Measurements from ENCODE around the gene FAU. TPM values are rescaled to one million over a fixed set of nuclear protein-coding genes. Genes with fewer than 3 reads are reported as not detected.

Gene FAU
- total RNA-seq, 3 donors from 2014 or later (not counting 1 experiment from before 2014, with no cell fraction given): 724 to 977 (median 968) TPM

DNA sequence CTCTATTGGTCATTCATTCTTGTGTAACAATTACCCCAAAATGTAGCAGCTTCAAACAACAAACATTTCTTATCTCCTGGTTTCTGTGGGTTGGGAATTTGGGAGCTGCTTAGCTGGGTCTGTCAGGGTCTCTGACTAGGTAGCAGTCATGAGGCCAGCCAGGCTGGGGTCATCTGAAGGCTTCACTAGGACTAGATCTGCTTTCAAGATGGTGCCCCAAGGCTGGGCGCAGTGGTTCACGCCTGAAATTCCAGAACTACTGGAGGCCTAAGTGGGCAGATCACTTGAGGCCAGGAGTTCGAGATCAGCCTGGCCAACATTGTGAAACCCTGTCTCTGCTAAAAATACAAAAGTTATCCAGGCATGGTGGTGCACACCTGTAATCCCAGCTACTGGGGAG lies 35.0 kb upstream of the FAU start:
- no peak overlapping the region for H3K27ac Mint-ChIP-seq
- H3K4me3 Mint-ChIP-seq: no peak overlapping the region
- 91% methylated on average over 3 of the region's 3 CpGs for WGBS (ENCODE audit: insufficient coverage)

DNA sequence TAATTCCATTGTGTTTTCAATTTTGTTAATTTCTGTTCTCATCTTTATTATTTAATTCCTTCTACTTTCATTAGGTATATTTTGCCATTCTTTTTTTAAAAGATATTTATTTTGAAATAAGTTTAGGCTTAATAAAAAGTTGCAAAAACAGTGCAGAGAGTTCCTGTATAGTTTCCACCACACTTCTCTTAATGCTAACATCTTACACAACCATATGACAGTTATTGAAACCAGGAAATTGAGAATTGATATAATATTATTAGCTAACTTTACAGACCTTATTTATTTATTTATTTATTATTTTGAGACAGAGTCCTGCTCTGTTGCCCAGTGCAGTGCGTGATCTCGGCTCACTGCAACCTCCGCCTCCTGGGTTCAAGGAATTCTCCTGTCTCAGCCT lies 34.3 kb upstream of the FAU start:
- TF ChIP-seq, protein P1, sequence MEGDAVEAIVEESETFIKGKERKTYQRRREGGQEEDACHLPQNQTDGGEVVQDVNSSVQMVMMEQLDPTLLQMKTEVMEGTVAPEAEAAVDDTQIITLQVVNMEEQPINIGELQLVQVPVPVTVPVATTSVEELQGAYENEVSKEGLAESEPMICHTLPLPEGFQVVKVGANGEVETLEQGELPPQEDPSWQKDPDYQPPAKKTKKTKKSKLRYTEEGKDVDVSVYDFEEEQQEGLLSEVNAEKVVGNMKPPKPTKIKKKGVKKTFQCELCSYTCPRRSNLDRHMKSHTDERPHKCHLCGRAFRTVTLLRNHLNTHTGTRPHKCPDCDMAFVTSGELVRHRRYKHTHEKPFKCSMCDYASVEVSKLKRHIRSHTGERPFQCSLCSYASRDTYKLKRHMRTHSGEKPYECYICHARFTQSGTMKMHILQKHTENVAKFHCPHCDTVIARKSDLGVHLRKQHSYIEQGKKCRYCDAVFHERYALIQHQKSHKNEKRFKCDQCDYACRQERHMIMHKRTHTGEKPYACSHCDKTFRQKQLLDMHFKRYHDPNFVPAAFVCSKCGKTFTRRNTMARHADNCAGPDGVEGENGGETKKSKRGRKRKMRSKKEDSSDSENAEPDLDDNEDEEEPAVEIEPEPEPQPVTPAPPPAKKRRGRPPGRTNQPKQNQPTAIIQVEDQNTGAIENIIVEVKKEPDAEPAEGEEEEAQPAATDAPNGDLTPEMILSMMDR (IDR thresholded peaks at IDR 0.05): no peak
- ATAC-seq: no peak
- 82% methylated on average over 2 of the region's 3 CpGs for WGBS (ENCODE audit: insufficient coverage)
- H3K4me1 Mint-ChIP-seq: no peaks in the 10 kb centered on the region
- Histone ChIP-seq H3K36me3 (ENCODE audit: control insufficient read depth, insufficient read depth, low read length) (no peaks in the 10 kb centered on the region), H3K27ac (ENCODE audit: low read length) (no peak overlapping the region), H3K4me3 (ENCODE audit: low read length) (no peak overlapping the region), H3K9me3 (ENCODE audit: control insufficient read depth, insufficient read depth, low read length) (no peaks in the 10 kb centered on the region), H3K27me3 (ENCODE audit: control insufficient read depth, insufficient read depth, low read length) (no peaks in the 10 kb centered on the region), H3K4me1 (ENCODE audit: control insufficient read depth, insufficient read depth, low read length) (no peaks in the 10 kb centered on the region)
- no peak for DNase-seq
- no peaks in the 10 kb centered on the region for H3K9me3 Mint-ChIP-seq
- no peak overlapping the region for H3K27ac Mint-ChIP-seq
- intact Hi-C loops (cut with micrococcal nuclease): no loop called here
- H3K36me3 Mint-ChIP-seq: no peaks in the 10 kb centered on the region
- H3K4me3 Mint-ChIP-seq: no peak overlapping the region
- peaks cover 0 to 4% of the 10 kb centered on the region in 2 donors for H3K27me3 Mint-ChIP-seq (ENCODE audit: low read depth in 2 of 2)

More for the DNA sequence above, 35.0 kb upstream of the FAU start:
- Histone ChIP-seq H3K36me3 (ENCODE audit: control insufficient read depth, insufficient read depth, low read length) (no peaks in the 10 kb centered on the region), H3K9me3 (ENCODE audit: control insufficient read depth, insufficient read depth, low read length) (no peaks in the 10 kb centered on the region), H3K27me3 (ENCODE audit: control insufficient read depth, insufficient read depth, low read length) (no peaks in the 10 kb centered on the region), H3K27ac (ENCODE audit: low read length) (no peak overlapping the region), H3K4me3 (ENCODE audit: low read length) (no peak overlapping the region), H3K4me1 (ENCODE audit: control insufficient read depth, insufficient read depth, low read length) (no peaks in the 10 kb centered on the region)
- H3K27me3 Mint-ChIP-seq (ENCODE audit: low read depth in 2 of 2): peaks cover 0 to 4% of the 10 kb centered on the region in 2 donors
- TF ChIP-seq, protein P1 (IDR thresholded peaks at IDR 0.05): no peak
- H3K36me3 Mint-ChIP-seq: no peaks in the 10 kb centered on the region
- H3K4me1 Mint-ChIP-seq: no peaks in the 10 kb centered on the region
- intact Hi-C loops (cut with micrococcal nuclease): no loop called here
- no peaks in the 10 kb centered on the region for H3K9me3 Mint-ChIP-seq
- DNase-seq (no peak), ATAC-seq (no peak)

DNA sequence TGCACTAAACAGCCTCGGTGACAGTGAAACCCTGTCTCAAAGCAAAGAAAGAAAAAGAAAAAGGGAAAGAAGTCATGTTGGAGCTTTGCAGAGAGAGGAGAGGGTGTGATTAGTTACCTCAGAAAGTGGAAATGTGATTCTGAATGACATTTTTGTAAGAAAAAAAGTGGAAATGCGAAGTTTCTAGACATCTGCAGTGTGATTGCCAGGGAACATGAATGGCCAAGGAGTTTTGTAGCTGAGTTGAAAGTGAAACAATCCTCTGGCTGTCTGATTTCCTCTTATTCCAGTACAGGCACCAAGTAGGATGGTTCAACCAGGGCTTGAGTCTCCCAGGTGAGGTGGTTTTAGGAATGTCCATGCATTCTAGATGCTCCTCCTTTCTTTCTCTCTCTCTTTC lies 30.2 kb upstream of the FAU start:
- no peaks in the 10 kb centered on the region for H3K9me3 ChIP-seq (ENCODE audit: control insufficient read depth, insufficient read depth, low read length)
- H3K4me1 Mint-ChIP-seq: no peaks in the 10 kb centered on the region
- no peaks in the 10 kb centered on the region for H3K36me3 ChIP-seq (ENCODE audit: control insufficient read depth, insufficient read depth, low read length)
- TF ChIP-seq, protein P1 (IDR thresholded peaks at IDR 0.05): no peak
- no peaks in the 10 kb centered on the region for H3K36me3 Mint-ChIP-seq
- ATAC-seq: no peak
- peaks cover 2 to 7% of the 10 kb centered on the region in 2 donors for H3K27me3 Mint-ChIP-seq (ENCODE audit: low read depth in 2 of 2)
- intact Hi-C loops (cut with micrococcal nuclease): no loop called here
- no peaks in the 10 kb centered on the region for H3K4me1 ChIP-seq (ENCODE audit: control insufficient read depth, insufficient read depth, low read length)
- WGBS (ENCODE audit: insufficient coverage): 57% methylated on average over 2 of the region's 2 CpGs
- H3K27me3 ChIP-seq (ENCODE audit: control insufficient read depth, insufficient read depth, low read length): no peaks in the 10 kb centered on the region
- H3K27ac ChIP-seq (ENCODE audit: low read length): no peak overlapping the region
- no peak overlapping the region for H3K4me3 ChIP-seq (ENCODE audit: low read length)
- H3K4me3 Mint-ChIP-seq: no peak overlapping the region
- DNase-seq: no peak
- H3K27ac Mint-ChIP-seq: no peak overlapping the region
- no peaks in the 10 kb centered on the region for H3K9me3 Mint-ChIP-seq

DNA sequence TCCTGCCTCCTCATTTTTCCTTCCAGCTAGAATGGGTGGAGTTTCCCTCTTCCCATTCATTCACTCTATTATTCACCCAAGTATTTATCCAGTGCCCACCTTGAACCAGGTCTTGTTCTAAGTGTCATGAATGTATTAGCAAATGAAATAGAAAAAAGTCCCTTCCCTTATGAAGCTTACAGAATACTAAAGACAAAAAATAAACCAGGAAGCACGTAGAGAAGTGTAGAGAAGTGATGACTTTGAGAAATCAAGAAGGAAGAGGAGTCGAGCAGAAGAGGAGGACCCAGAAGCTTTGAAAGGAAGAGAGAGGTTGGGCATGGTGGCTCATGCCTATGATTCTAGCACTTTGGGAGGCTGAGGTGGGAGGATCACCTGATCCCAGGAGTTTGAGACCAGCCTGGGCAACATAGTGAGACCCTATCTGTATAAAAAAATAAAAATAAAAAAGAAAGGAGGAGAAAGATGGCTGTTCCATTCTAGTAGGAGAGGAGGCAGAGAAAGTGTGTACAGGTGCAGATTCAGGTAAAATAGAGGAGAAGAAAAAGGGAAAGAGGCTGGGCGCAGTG lies 29.5 kb upstream of the FAU start:
- H3K27me3 Mint-ChIP-seq (ENCODE audit: low read depth in 2 of 2): peaks cover 2 to 7% of the 10 kb centered on the region in 2 donors
- H3K9me3 Mint-ChIP-seq: no peaks in the 10 kb centered on the region
- no peak overlapping the region for H3K27ac Mint-ChIP-seq
- no peaks in the 10 kb centered on the region for H3K36me3 Mint-ChIP-seq
- DNase-seq (no peak), ATAC-seq (no peak)
- no peak overlapping the region for H3K27ac ChIP-seq (ENCODE audit: low read length)
- no peak overlapping the region for H3K4me3 Mint-ChIP-seq
- intact Hi-C loops (cut with micrococcal nuclease): no loop called here
- H3K36me3 ChIP-seq (ENCODE audit: control insufficient read depth, insufficient read depth, low read length): no peaks in the 10 kb centered on the region
- H3K27me3 ChIP-seq (ENCODE audit: control insufficient read depth, insufficient read depth, low read length): no peaks in the 10 kb centered on the region
- no peaks in the 10 kb centered on the region for H3K9me3 ChIP-seq (ENCODE audit: control insufficient read depth, insufficient read depth, low read length)
- no peaks in the 10 kb centered on the region for H3K4me1 ChIP-seq (ENCODE audit: control insufficient read depth, insufficient read depth, low read length)
- no peak overlapping the region for H3K4me3 ChIP-seq (ENCODE audit: low read length)
- TF ChIP-seq, protein P1 (IDR thresholded peaks at IDR 0.05): no peak
- H3K4me1 Mint-ChIP-seq: no peaks in the 10 kb centered on the region
- WGBS (ENCODE audit: insufficient coverage): 51% methylated on average over 3 of the region's 3 CpGs
